GM12891 (cell line): ENCODE measurements around the gene LYPD4.

ENCODE experiments used
- POLR2A ChIP-seq: IDR thresholded peaks from 2 replicates; pipeline ENCODE4 v1.6.1; 2011; ENCODE audit warnings: low read depth, low read length, control low read depth
- POLR2AphosphoS5 ChIP-seq: IDR thresholded peaks from 2 replicates; pipeline ENCODE4 v1.6.1; 2011; ENCODE audit warnings: low read depth, low read length, control low read depth
- TAF1 ChIP-seq: IDR thresholded peaks from 2 replicates; pipeline ENCODE4 v1.6.1; 2011; ENCODE audit warnings: low read depth, low read length, control low read depth

DNA sequence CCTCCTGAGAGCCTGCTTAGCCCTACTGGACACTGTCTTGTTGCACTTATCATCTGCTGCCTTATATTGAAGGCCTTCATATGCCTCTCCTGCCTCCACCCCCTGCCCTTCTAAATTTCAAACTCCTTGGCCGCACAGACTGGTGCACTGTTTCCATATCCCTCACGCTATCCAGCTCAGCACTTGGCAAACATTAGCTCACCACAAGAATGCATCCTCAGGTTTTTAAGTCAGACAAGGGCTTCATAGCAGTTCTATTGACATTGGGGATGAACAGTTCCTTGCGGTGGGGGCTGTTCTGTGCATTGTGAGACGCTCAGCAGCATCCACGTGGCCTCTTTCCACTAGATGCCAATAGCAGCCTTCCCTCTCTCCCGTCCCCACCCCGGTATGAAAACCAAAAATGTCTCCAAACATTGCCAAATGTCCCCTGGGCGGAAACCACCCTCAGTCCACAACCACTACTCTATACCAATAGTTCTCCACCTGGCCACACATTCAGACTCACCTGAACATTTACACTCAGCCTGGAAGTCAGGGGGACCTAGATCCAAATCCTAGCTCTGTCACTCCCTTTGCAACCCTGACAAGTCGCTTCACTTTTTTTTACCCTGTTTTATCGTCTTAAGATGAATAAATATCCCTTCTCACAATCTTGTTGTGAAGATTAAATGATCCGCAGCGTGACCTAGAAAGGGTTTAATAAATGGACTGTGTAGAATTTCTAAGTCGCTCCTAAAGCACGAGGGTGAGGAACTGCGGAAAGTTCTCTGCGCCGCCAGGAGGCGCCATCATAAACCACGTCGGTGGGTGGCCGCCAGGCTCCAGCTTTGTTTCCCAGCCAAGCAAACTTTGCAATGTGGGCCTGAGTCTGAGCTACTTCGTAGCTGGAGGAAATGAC, 51.7 kb downstream of the LYPD4 start:
- no peak for TF ChIP-seq POLR2A
- no peak for TF ChIP-seq TAF1
- TF ChIP-seq POLR2AphosphoS5: no peak
